GM21515 (cell line): ENCODE results near the gene ZNF641.

Experiments used
- ATAC-seq: cut with Tn5 transposase; IDR thresholded peaks from one replicate; pipeline ENCODE4 v1.9.1; 2021; ENCODE audit not compliant: unreplicated experiment

ZNF641 gene

GRCh38 chr12:48350249-48351021 lies at the start of gene ZNF641:
Gene ZNF641, minus strand, starts transcription at chr12:48350919. Its CDS starts 2,829 bp downstream, at chr12:48348090.
- peak; percentile 81 for ATAC-seq

- ATAC-seq, result no peak
Measured at GRCh38 chr12:48390026-48390425, 39.3 kb upstream of the ZNF641 start.

- no peak for ATAC-seq
Measured at GRCh38 chr12:48389409-48389808, 38.7 kb upstream of the ZNF641 start.

DNA sequence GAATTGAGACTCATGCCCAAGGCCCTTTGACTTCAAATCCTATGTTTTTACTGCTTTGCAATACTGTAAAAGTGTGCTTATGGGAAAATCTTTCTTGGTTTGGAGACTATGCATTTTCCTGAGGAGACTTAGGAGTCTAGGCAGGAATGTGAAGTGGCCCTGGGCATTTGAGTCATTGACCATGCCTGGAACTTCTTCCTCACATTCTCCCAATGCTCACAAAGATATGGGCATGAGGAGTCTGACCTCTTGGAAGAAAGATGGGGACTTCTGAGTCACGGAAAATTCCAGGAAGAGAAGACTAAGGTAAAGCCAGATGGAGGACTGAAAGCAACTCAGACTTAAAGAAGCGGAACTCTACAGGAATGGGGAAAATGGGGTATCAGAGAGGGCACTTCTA lies 38.2 kb upstream of the ZNF641 start:
- no peak for ATAC-seq

GRCh38 chr12:48388460-48388859 lies 37.7 kb upstream of the ZNF641 start:
- ATAC-seq, result no peak

GRCh38 chr12:48380596-48380995 lies 29.9 kb upstream of the ZNF641 start:
- no peak for ATAC-seq

- no peak for ATAC-seq
Measured at GRCh38 chr12:48379794-48380193, 29.1 kb upstream of the ZNF641 start.

GRCh38 chr12:48377646-48378045 lies 26.9 kb upstream of the ZNF641 start:
- no peak for ATAC-seq

DNA sequence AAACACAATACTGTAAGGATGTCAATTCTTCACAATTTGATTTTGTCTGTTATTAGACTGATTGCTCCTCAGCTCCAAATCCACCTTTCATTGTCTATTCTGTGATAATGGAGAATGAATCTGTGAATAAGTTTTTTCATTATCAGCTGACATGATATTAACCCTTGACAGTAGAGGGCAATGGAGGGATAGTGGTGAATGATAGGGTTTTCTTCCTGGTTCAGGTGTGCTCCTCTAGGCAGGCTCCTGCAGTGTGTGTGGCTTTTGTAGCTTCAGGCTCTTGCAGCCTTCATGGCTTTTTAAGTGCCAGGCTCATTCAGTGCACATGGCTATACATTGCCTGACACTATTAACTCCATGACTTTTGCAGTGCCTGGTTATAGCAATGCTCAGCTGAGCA lies 23.4 kb upstream of the ZNF641 start:
- ATAC-seq, result no peak

- no peak for ATAC-seq
Measured at GRCh38 chr12:48366131-48366530, 15.4 kb upstream of the ZNF641 start.

DNA sequence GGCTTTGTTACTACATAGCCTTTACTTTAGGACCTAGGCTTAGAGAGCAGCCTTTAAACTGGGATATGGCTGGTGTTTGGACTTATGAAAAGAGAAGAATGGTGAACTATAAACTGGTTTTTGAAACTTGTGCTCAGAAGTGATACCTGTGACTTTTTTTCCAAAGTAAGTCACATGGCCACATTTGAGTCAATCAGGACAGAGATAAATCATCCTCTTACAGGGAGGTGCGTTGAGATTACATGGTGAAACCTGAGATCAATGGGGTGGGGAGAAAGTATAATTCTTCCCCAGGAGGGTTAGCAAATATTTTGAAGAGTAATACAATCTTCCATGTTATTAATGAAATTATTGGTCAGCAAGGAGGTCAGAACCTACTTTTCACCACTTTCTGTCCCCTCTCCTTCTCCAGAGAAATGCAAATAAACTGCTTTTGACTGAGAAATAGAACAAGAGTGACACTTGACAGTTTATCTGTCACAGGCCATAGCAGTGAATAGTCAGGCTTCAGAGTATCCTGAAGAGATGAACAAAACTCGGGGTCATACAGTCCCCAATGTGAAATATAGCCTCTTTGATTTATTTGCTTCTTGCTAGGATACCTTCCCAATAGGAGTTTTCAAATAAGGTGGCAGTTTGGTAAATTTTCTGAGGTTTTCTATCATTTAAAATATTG lies 11.1 kb upstream of the ZNF641 start:
- no peak for ATAC-seq

- ATAC-seq, result no peak
Measured at GRCh38 chr12:48358937-48359513, 8.3 kb upstream of the ZNF641 start.

DNA sequence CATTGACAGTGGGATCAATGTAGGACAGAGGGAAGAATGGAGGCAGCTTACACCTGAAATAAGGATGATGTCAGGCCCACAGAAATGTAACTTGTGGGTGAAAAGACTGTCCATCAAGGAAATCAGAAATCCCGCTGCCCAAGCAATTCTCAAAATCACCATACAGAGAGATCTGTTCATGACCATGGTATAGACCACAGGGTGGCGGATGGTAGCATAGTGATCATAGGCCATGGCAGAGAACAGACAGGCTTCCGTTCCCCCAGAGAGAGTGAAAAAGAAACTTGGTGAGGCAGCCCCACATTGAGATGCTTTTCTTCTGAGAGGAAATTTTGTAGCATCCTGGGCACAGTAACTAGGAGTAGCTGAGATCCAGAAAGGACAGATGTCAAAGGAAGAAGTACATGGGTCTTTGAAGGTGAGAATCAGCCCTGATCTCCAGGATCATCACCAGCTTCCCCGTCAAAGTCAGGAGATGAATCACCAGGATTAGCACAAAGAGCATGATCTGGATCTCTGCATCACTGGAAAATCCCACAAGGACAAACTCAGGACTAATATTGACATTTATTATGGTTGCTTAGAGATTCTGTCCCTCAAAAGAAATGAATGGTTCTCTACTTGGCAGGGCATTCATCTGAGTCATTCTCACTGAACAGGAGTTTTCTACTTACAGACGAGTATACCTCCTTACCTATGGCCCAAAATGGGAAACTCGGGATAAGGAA lies 5.5 kb upstream of the ZNF641 start:
- no peak for ATAC-seq

DNA sequence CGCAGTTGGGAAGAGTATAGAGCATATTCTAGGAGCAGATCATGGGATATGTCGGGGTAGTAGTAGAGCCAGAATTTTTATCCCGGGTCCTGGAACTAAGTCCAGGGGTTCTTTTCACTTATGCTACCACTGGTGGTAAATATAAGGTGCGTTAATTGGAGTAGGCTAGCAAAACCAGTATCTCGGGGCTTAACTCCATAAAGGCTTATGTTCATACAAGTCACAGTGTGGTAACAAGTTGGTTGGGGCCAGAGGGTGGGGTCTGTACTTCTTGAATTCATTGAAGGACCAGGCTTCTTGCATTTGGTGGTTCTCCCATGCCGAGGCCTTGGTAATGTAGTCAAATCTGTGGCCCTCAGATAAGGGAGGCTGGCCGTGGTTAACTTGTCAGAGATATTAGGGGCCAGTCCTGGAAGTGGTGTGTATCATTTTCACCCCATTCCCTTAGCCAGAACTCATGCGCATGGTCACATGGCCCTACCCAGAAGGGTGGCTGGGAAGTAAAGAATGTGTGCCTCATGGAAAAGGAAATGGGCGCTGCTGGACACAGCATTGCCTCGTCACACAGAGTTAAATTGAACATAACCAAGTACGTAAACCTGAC lies 1.5 kb upstream of the ZNF641 start:
- no peak for ATAC-seq

DNA sequence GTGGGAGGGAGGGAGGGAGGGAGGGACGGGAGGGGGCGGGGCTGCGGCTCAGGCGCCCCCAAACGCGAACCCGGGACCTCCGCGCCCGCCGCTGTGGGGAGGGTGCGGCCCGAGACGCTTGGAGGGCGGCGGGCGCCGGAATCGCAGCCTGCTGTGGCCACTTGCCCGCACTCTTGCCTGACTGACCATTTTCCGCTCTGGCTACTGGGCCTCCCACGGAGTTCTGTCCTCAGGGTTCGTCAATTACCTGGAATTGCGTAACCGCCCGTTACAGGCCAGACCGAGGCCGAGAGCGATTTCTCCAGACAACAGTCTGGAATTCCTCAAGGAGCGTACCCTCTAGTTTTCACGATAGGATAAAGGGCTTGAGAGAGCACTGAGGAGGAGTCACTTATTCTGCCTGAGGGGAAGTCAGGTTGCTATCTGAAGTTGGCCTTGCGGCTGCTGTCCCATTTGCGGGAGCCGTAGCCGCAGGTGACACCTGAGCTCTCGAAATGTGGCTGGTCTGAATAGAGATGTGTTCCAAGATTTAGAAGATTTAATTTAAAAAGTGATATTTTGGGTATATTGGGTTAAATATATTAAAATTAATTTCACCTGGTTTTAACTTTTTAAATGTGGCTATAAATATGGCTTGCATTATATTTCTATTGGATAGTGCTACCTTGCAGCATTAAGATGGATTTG lies 446 bp upstream of the ZNF641 start:
- peak; percentile 48 for ATAC-seq

GRCh38 chr12:48349471-48349870 lies 1.2 kb downstream of the ZNF641 start:
- ATAC-seq, result no peak

- no peak for ATAC-seq
Measured at GRCh38 chr12:48342980-48343379, 7.7 kb downstream of the ZNF641 start.

GRCh38 chr12:48340943-48341342 lies 9.8 kb downstream of the ZNF641 start:
- ATAC-seq, result no peak

- no peak for ATAC-seq
Measured at GRCh38 chr12:48339442-48340117, 11.1 kb downstream of the ZNF641 start.

DNA sequence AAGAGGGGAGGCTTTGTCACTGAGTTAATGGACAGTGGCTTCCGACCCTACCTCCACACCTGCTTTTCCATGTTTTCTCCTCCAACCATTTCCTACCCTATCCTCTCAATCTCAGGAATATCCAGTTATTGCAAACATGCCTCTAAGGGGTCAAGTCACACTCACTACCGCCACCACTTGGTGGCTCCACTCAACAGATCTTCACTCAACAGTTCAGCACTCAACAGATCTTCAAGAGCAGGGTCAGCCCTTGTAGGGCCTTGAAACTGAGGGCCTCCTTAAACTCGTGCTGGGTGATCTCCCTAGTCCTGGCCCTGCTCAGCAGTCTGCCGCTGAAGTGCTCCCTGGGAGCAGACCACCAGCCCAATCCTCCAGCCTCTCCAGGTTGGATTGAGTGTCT lies 14.2 kb downstream of the ZNF641 start:
- ATAC-seq, result no peak
